A549 treated with CpdA at 1 μM for 4 hours (cell line): Measurements from ENCODE around the gene TMEM52B. TPM values are rescaled to one million over a fixed set of nuclear protein-coding genes. Genes with fewer than 3 reads are reported as not detected.

Source experiments
- total RNA-seq: library from RNA; stranded (reverse); fragments of 200-300 nt; extraction: Qiagen RNA extraction; gene quantifications from 5 replicates; pipeline ENCODE4 v1.2.3, GENCODE V29; 2022; ENCODE audit warnings: low read depth

TMEM52B gene
- total RNA-seq, result 0.05 to 0.47 TPM (median 0.23 TPM) in 4 of 5 replicates, not detected in the other

DNA sequence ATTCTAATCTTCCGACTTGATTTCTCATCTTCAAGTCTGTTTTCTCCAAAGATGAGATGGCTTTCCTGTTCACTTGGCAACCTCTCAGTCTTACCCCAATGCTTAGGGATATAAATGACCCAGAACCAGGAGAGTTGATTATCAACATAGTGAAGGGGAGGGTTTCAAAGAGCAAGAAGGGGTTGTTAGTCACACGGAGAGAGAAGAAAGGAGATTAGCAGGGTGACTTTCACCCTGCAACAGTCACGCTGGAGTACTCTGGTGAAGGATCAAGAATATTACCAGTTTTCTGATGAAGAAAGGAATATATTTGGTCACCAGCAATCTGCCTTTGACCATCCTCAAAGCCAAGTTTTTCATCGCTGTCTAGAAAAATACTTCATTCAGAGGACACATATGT, at the start of gene TMEM52B:
TSS of gene TMEM52B (plus strand) at position 212 of the 400 bp plus-strand sequence. CDS start 543 bp downstream, outside the sequence.

DNA sequence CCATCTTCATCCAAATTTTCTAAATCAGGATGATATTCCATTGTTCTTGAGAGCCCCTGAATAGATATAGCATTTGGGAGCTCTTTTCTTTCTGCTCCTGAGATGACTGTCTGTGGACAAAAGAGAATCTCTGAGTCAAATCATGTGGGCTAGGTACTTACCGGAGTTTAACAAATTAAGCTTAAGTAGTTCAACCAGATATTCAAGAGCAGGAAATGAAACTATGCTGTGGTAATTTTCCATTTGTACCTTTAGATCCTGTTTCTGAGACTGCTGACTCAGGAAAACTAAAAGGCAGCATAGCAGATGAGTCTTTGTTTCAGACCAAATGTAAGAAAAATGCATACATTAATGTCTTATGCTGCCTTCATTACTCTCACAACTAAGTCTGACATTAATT, 48.8 kb upstream of the TMEM52B start, which contains the start of gene CLEC7A:
TSS of gene CLEC7A (minus strand) at position 158 of the 400 bp plus-strand sequence. CDS start at position 41, 117 bp downstream.

DNA sequence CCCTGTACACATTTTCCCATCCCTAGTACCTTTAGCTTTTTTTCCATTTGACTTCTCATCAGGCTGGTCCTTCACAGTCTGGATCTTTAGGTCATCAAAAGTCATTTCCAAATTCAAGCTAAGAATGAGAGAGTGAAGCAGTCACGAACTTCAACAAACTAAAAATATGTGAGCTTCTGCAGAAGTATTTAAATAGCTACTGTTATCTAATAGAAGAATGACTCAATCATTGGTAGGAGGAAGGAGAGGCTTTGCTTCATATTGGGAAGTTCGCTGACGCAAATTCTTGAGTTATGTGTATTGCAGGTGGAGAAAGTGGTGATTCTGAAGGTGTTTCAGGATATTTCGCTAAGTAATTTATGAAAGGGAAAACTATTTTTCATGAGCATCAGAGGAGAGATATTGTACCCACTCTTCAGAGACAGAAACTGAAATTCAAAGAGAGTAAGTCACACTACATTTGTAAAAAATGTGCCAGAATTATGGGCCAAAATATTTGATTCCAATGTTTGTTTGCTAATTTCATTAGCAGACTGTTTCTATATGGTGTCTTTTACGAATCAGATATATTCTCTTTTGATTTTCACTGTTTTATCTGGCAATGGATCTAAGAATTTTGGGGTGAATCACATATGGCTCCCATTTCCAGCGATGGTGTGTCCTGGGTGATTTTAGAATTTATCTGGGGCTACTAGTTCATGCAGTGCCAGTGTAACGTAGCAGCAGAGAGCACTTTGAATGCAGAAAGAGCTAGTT, 6.7 kb upstream of the TMEM52B start, which contains the start of gene OLR1:
TSS of gene OLR1 (minus strand) at position 160 of the 756 bp plus-strand sequence. CDS start at position 105, 55 bp downstream.

DNA sequence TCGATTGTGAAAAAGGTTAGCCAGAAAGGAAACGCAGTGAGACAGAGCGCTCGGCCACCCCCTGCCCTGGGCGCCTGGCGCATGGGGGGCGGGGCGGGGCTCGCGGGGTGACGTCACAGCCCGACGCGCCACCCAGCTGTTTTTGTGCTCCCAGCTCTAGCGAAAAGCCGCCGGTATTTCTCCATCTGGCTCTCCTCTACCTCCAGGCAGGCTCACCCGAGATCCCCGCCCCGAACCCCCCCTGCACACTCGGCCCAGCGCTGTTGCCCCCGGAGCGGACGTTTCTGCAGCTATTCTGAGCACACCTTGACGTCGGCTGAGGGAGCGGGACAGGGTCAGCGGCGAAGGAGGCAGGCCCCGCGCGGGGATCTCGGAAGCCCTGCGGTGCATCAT, 33.9 kb downstream of the TMEM52B start, which contains the start of gene GABARAPL1:
TSS of gene GABARAPL1 (plus strand) at position 139 of the 393 bp plus-strand sequence. CDS start at position 392, 253 bp downstream.

Other genes starting within 250 kb of the TMEM52B start
- not detected in 5 replicates for gene CLEC2A, start 246.7 kb upstream of the TMEM52B start, total RNA-seq
- not detected in 5 replicates for gene CLEC12A, start 207.6 kb upstream of the TMEM52B start, total RNA-seq
- gene CLEC1B, start 179.9 kb upstream of the TMEM52B start, total RNA-seq, result not detected in 5 replicates
- not detected in 5 replicates for gene CLEC12B, start 168.4 kb upstream of the TMEM52B start, total RNA-seq
- gene CLEC9A, start 148.3 kb upstream of the TMEM52B start, total RNA-seq, result not detected in 5 replicates
- gene CLEC1A, start 80.0 kb upstream of the TMEM52B start, total RNA-seq, result not detected in 5 replicates
- not detected in 5 replicates for gene CLEC7A, start 48.8 kb upstream of the TMEM52B start, total RNA-seq
- gene OLR1, start 6.9 kb upstream of the TMEM52B start, total RNA-seq, result 0.75 to 2.6 TPM (median 1.3 TPM) in 5 replicates
- gene GABARAPL1, start 33.8 kb downstream of the TMEM52B start, total RNA-seq, result 33.3 to 46.8 TPM (median 43.1 TPM) in 5 replicates
- gene KLRD1, start 128.8 kb downstream of the TMEM52B start, total RNA-seq, result not detected in 5 replicates
- not detected in 5 replicates for gene KLRK1, start 211.0 kb downstream of the TMEM52B start, total RNA-seq
- not detected in 5 replicates for gene KLRC4, start 230.7 kb downstream of the TMEM52B start, total RNA-seq
- 0.29 to 0.32 TPM in 2 of 5 replicates, not detected in the others for gene KLRC3, start 241.6 kb downstream of the TMEM52B start, total RNA-seq